Glutamatergic neuron (in vitro differentiated cells): ENCODE data around the gene AMELX. TPM values are rescaled to one million over a fixed set of nuclear protein-coding genes. Genes with fewer than 3 reads are reported as not detected.

Source experiments
- DNase-seq: peaks from one replicate; pipeline ENCODE4 v3.0.0; 2022
- H3K27ac Mint-ChIP-seq: one replicate; pipeline ENCODE4 v1.8.0; 2020; ENCODE audit warnings: mild to moderate bottlenecking, mixed read lengths, inconsistent platforms; ENCODE audit not compliant: unreplicated experiment
- H3K27me3 Mint-ChIP-seq: one replicate; pipeline ENCODE4 v1.8.0; 2020; ENCODE audit warnings: mild to moderate bottlenecking, moderate library complexity, mixed read lengths, inconsistent platforms; ENCODE audit not compliant: unreplicated experiment
- H3K36me3 Mint-ChIP-seq: one replicate; pipeline ENCODE4 v1.8.0; 2020; ENCODE audit warnings: mild to moderate bottlenecking, mixed read lengths, inconsistent platforms; ENCODE audit not compliant: unreplicated experiment
- H3K4me1 Mint-ChIP-seq: one replicate; pipeline ENCODE4 v1.8.0; 2020; ENCODE audit warnings: mild to moderate bottlenecking, low read depth, mixed read lengths, inconsistent platforms; ENCODE audit not compliant: unreplicated experiment
- H3K4me3 Mint-ChIP-seq: one replicate; pipeline ENCODE4 v1.8.0; 2020; ENCODE audit warnings: mild to moderate bottlenecking, mixed read lengths, inconsistent platforms; ENCODE audit not compliant: unreplicated experiment
- H3K9me3 Mint-ChIP-seq: one replicate; pipeline ENCODE4 v1.8.0; 2020; ENCODE audit warnings: mild to moderate bottlenecking, moderate library complexity, mixed read lengths, inconsistent platforms; ENCODE audit not compliant: unreplicated experiment
- total RNA-seq: library from RNA; stranded (reverse); fragmentation: NEBNext Ultra II Directional; extraction: Animal tissue kit (Norgen Biotek cat#: 25700); gene quantifications from one replicate; pipeline ENCODE4 v1.2.1, GENCODE V29; 2021; ENCODE audit not compliant: unreplicated experiment
- TF ChIP-seq, protein P1 (sequence below): fragments of 200-600 bp; sonication (generic); IDR thresholded peaks from one replicate; pipeline ENCODE4 v1.5.0; 2021; ENCODE audit not compliant: partially characterized antibody, unreplicated experiment

Gene AMELX
- total RNA-seq, 1 donor from 2014 or later: not detected

DNA sequence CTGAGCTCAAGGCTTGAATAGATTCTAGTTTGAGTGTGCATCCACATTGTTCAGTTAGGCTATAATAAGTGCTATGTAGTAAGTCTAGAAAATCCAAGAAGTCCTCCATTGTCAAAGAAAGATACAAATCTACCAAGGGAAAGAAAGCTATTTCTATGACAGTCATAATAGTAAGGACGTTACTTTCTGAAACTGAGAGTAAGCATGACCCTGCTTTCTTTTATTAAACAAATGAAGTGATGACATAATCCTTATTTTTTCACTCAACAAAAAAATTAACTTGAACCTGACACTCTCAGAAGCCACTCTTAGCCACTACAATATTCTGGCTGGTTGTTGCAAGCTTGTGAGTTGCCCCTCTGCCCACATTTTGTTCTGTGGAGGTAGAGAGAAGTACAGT, 33.8 kb upstream of the AMELX start:
- H3K36me3 Mint-ChIP-seq: no peaks in the 10 kb centered on the region
- H3K27me3 Mint-ChIP-seq: peaks cover 1% of the 10 kb centered on the region
- no peak overlapping the region for H3K27ac Mint-ChIP-seq
- no peak for DNase-seq
- no peaks in the 10 kb centered on the region for H3K9me3 Mint-ChIP-seq
- TF ChIP-seq, protein P1, sequence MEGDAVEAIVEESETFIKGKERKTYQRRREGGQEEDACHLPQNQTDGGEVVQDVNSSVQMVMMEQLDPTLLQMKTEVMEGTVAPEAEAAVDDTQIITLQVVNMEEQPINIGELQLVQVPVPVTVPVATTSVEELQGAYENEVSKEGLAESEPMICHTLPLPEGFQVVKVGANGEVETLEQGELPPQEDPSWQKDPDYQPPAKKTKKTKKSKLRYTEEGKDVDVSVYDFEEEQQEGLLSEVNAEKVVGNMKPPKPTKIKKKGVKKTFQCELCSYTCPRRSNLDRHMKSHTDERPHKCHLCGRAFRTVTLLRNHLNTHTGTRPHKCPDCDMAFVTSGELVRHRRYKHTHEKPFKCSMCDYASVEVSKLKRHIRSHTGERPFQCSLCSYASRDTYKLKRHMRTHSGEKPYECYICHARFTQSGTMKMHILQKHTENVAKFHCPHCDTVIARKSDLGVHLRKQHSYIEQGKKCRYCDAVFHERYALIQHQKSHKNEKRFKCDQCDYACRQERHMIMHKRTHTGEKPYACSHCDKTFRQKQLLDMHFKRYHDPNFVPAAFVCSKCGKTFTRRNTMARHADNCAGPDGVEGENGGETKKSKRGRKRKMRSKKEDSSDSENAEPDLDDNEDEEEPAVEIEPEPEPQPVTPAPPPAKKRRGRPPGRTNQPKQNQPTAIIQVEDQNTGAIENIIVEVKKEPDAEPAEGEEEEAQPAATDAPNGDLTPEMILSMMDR: no peak
- H3K4me1 Mint-ChIP-seq: no peaks in the 10 kb centered on the region
- H3K4me3 Mint-ChIP-seq: no peak overlapping the region

DNA sequence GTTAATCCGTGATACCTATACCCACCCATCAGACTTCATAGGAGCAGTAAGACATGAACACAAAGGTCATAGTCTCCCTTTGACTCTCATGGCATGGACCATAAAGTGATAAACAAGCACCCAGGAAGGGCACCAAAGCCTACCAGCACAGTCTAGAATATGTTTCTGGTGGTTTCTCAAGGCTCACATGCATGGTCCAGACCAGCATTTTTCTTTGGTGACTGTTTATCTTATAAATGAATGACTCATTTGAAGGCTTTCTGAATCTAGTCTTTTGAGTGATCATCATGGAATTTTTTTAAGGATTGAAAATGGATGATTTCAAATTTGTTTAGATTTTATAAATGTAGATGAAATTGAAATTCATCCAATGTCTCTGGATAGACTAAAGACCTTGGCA, 32.0 kb upstream of the AMELX start:
- no peak for DNase-seq
- Mint-ChIP-seq H3K4me1 (peaks cover 6% of the 10 kb centered on the region), H3K36me3 (no peaks in the 10 kb centered on the region), H3K27me3 (peaks cover 3% of the 10 kb centered on the region), H3K4me3 (no peak overlapping the region), H3K27ac (no peak overlapping the region), H3K9me3 (peaks cover 2% of the 10 kb centered on the region)
- TF ChIP-seq, protein P1: no peak

DNA sequence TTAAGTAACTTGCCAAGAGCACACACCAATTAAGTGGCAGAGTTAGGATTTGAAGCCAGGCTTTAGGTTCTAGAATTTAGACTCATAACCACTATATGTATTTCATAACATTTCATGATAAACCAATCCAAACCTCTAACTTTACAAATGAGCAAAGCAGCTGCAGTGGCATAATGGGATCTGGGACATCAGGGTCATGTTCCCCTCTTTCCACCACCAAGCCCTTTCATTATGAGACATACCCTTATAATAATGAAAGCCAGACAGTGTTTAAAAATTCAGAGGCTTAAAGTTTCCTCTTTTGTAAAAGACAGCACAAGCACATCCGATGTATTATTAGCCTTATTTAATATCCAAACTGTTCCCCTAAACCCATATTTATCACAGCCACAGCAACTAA, 28.3 kb upstream of the AMELX start:
- H3K27ac Mint-ChIP-seq: no peak overlapping the region
- H3K4me1 Mint-ChIP-seq: peaks cover 6% of the 10 kb centered on the region
- H3K36me3 Mint-ChIP-seq: no peaks in the 10 kb centered on the region
- H3K9me3 Mint-ChIP-seq: peaks cover 2% of the 10 kb centered on the region
- no peak overlapping the region for H3K4me3 Mint-ChIP-seq
- no peak for DNase-seq
- peaks cover 2% of the 10 kb centered on the region for H3K27me3 Mint-ChIP-seq
- TF ChIP-seq, protein P1: no peak

DNA sequence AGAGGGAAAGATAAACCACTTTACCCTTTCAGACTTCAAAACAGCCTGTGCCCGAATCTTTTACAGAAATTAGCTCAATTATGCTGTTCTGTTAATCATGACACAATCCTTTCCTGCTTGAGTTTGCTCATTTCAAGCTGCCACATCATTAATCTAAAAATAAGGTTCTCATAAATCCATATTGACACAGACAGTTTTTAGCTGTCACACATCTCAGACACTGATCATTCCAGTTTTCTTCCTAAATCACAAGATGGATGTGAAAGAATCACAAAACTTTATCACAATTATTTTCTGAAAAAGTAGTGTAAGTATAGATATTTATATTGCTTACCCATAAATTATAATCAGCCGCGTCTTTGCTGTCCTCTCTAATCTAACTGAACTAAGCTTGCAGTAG, 27.9 kb upstream of the AMELX start:
- peaks cover 2% of the 10 kb centered on the region for H3K27me3 Mint-ChIP-seq
- no peak for DNase-seq
- H3K27ac Mint-ChIP-seq: no peak overlapping the region
- TF ChIP-seq, protein P1: no peak
- H3K4me3 Mint-ChIP-seq: no peak overlapping the region
- H3K4me1 Mint-ChIP-seq: peaks cover 6% of the 10 kb centered on the region
- H3K9me3 Mint-ChIP-seq: peaks cover 2% of the 10 kb centered on the region
- no peaks in the 10 kb centered on the region for H3K36me3 Mint-ChIP-seq

DNA sequence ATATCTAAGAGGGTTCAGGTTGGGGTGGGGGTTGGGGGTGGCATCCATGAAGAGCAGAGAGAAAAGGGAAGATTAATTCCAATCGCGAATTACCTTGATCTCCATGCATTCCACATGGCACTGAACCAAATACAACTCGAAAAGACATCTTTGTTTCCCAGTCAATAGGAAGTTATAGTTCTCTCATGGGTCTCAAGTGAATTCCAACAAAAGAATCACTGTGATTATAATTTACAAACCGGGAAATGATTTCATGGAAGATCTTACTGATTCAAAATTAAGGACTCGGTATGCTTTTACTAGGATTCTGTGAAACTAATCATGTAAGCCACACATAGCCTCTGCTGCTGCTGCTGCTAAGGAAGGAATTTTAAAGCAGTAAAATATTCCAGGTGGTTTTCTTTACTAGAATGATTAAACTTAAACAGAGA, 26.6 kb upstream of the AMELX start:
- H3K4me3 Mint-ChIP-seq: no peak overlapping the region
- H3K27me3 Mint-ChIP-seq: peaks cover 2% of the 10 kb centered on the region
- TF ChIP-seq, protein P1: no peak
- H3K36me3 Mint-ChIP-seq: no peaks in the 10 kb centered on the region
- no peak overlapping the region for H3K27ac Mint-ChIP-seq
- H3K4me1 Mint-ChIP-seq: peaks cover 6% of the 10 kb centered on the region
- H3K9me3 Mint-ChIP-seq: peaks cover 2% of the 10 kb centered on the region
- no peak for DNase-seq
